ENCODE data around the gene KIRREL1.
"Not testable (repeated sequence)": the region's sequence is repeated elsewhere in the genome, so short reads cannot be mapped to it uniquely, and the experiment has no call there.

Gene KIRREL1

DNA sequence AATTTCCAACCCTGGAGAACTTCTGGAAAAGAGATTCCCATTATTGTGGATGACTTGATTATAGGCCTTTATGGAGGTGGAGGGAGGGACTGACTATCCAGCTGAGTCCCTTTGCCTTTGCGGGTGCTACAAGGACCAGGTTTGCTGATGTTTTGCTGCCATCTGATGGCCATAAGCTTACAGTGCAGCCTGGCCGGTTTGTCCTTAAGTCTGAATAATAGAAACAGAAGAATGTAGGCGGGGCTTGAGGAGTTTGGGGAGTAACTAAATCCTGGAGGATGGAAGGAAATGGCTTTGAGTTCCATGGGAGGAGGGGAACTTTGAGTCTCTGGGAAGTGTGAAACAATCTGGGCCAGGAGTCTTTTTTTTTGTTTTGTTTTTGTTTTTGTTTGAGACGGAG lies 131.6 kb downstream of the KIRREL1 start:
- DNase-seq (ENCODE audit: insufficient read length, low spot score) (peak; percentile 52), FAIRE-seq (peak; percentile 55)
- TF ChIP-seq, protein P1, sequence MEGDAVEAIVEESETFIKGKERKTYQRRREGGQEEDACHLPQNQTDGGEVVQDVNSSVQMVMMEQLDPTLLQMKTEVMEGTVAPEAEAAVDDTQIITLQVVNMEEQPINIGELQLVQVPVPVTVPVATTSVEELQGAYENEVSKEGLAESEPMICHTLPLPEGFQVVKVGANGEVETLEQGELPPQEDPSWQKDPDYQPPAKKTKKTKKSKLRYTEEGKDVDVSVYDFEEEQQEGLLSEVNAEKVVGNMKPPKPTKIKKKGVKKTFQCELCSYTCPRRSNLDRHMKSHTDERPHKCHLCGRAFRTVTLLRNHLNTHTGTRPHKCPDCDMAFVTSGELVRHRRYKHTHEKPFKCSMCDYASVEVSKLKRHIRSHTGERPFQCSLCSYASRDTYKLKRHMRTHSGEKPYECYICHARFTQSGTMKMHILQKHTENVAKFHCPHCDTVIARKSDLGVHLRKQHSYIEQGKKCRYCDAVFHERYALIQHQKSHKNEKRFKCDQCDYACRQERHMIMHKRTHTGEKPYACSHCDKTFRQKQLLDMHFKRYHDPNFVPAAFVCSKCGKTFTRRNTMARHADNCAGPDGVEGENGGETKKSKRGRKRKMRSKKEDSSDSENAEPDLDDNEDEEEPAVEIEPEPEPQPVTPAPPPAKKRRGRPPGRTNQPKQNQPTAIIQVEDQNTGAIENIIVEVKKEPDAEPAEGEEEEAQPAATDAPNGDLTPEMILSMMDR (IDR thresholded peaks at IDR 0.05; ENCODE audit: insufficient read depth, missing control alignments) = peak; percentile 100

DNA sequence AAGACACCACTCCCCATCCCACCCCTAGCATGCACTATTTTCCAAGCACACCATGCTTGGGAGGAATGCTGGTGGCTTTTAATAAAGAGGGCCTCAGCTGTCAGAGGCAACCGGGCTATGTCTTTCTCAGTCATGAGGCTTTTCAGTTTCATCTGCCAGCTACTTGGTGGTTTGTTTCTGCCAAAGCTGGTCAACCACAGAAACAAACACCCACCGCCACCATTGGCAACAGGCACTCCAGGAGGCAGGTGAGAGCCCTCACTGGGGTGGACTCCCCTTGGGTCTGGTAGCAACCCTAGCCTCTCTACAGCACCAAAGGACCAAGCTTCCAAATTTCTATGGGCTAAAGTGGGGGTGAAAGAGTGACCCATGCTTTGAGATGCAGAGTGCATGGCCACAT lies 133.0 kb downstream of the KIRREL1 start:
- TF ChIP-seq, protein P1 (IDR thresholded peaks at IDR 0.05; ENCODE audit: insufficient read depth, missing control alignments) = no peak
- no peak for FAIRE-seq
- no peak for DNase-seq (ENCODE audit: insufficient read length, low spot score)

DNA sequence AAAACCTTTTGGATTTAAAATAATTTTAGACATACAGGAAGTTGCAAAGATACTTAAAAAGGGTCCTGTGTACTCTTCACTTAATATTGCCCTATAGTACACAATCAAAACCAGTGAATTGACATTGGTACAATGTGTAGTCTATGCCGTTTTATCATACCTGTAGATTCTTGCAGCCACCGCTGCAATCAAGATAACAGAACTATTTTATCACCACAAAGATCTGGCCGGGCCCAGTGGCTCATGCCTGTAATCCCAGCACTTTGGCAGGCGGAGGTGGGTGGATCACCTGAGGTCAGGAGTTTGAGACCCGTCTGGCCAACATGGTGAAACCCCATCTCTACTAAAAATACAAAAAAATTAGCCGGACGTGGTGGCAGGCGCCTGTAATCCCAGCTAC lies 135.1 kb downstream of the KIRREL1 start:
- FAIRE-seq; DNase-seq (ENCODE audit: insufficient read length, low spot score): not testable (repeated sequence)

DNA sequence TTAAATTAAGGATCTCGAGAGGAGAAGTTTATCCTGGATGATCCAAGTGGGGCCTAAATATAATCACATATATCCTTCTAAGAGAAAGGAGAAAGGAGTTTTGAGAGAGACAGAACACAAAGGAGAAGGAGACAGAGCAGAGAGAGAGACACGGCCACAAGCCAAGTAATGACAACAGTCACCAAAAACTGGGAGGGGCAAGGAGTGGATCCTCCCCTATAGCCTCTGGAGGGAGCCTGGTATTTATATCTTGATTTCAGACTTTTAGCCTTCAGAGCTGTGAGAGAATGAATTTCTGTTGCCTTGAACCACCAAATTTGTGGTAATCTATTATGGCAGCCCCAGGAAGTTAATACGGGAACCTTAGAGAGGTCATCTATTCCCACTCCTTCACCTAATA lies 137.8 kb downstream of the KIRREL1 start:
- DNase-seq (ENCODE audit: insufficient read length, low spot score) = no peak
- FAIRE-seq = no peak
- TF ChIP-seq, protein P1 (IDR thresholded peaks at IDR 0.05; ENCODE audit: insufficient read depth, missing control alignments) = no peak

DNA sequence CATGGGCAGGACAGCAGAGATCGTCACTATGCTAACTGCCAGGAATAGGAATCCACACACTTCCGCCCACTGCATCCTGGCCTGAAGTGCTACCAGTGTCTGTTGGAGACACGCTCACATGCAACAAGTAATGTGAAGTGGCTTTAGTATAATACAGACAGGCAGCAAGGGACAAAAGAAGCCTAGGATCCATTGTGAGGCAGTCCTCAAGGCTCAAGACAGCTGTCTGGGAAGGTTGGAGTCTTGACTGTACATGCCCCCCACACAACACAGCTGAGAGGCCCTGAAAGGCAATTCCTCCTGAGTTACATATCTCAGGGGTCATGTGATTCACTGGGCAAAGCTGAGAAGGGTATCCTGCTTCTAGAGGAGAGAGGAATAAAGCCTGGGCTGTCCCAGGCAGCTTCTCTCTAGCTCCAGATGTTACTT lies 147.3 kb downstream of the KIRREL1 start:
- no peak for FAIRE-seq
- TF ChIP-seq, protein P1 (IDR thresholded peaks at IDR 0.05; ENCODE audit: insufficient read depth, missing control alignments) = no peak
- no peak for DNase-seq (ENCODE audit: insufficient read length, low spot score)

DNA sequence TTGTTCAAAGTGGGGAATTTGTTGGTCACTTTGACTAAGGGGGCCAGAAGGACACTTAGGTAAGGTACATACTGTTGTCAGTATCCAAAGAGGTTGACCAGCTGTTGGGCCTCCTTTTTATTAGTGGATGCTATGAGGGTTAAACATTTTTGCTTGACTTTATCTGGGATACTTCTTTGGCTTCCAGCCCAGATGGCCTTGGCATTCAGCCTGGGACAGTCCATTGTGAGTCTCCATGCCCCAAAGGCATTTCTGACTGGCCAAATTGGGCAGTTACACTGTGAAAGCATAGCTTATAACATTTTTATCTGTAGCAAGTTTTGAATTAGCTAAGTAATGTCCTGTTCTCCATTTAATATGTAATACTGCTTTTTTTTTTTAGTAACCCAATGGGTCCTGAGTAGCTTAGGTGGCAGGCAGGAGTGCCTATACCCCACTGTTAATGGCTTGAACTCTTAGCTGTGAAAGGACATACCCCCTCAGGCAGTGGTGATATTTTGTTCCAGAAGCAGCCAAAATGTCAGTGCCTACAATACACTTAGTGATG lies 151.8 kb downstream of the KIRREL1 start:
- TF ChIP-seq, protein P1 (IDR thresholded peaks at IDR 0.05; ENCODE audit: insufficient read depth, missing control alignments) = no peak
- DNase-seq (ENCODE audit: insufficient read length, low spot score) (no peak), FAIRE-seq (no peak)

DNA sequence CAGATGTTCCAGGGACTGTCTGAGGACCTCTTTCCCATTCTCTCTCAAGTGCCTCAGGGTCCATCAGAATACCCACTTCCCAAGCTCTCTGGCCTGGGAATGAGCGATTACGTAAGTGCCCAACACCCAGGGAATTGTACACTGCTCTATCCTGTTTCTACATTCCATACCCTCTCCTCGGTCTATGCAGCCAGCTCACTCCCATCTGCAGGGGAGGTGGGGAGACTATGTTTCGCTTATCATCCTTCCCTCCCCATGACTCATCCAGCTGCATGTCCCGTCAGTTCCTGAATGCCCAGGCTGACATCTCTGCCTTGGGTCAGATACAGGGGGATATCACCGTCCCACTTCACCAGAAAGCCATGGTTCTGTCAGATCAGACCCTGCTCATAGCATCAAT lies 152.7 kb downstream of the KIRREL1 start:
- FAIRE-seq = no peak
- no peak for DNase-seq (ENCODE audit: insufficient read length, low spot score)
- TF ChIP-seq, protein P1 (IDR thresholded peaks at IDR 0.05; ENCODE audit: insufficient read depth, missing control alignments) = no peak

DNA sequence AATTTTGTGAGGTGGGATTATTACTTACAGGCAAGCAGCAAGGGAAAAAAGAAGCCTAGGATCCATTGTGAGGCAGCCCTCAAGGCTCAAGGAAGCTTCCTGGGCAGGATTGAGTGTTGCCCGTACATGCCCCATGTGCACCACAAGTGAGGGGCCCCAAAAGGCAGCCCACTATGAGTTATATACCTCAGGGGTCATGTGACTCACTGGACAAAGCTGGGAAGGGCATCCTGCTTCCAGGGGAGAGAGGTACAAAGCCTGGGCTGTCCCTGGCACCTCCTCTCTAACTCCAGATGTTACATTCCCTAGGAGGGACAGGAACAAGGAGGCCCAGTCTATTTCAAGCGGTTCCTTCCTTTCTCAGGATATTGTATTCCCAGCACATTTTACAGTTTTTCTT lies 153.3 kb downstream of the KIRREL1 start:
- TF ChIP-seq, protein P1 (IDR thresholded peaks at IDR 0.05; ENCODE audit: insufficient read depth, missing control alignments) = no peak
- DNase-seq (ENCODE audit: insufficient read length, low spot score) = no peak
- no peak for FAIRE-seq
